GM18517 (cell line): ENCODE data around the gene TRAPPC4.
"Not testable (repeated sequence)": the region's sequence is repeated elsewhere in the genome, so short reads cannot be mapped to it uniquely, and the experiment has no call there.

Source experiments
- ATAC-seq: cut with Tn5 transposase; IDR thresholded peaks from one replicate; pipeline ENCODE4 v1.9.1; 2021; ENCODE audit warnings: mild to moderate bottlenecking, moderate library complexity; ENCODE audit not compliant: unreplicated experiment

Gene TRAPPC4

DNA sequence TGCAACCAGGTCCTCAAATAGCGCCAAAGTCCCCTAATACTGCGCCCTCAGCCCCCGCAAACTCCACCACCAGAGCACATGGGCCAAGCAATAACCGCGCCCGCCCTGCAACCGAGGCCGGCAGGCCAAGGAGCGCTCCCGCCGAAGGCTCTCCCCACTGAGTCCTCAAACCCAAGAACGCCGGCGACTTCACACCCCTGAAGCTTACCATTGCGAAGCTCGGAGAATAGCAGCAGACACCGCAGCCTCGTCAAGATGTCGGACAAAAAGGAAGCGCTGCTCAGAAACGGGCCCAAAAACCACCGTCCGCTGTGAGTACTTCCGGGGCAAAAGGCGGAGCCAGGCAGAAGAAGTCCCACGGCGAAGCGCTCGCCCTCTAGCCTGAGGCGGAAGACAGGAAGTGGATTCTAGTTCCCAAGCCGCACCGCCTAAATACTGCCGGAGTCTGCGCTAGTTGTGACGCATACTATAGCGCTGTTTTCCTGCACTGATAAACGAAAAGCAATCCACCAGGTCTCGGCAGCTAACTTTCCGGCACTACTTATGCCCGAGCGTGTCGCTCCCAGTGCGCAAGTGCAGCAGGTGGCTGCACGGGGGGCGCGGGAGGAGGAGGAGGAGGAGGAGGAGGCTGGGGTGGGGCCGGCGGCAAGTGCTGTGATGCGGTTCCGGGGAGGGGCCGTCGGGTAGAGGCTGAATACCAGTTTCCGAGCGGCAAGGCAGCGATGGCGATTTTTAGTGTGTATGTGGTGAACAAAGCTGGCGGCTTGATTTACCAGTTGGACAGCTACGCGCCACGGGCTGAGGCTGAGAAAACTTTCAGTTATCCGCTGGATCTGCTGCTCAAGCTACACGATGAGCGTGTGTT, at the start of gene TRAPPC4, which contains the start of gene RPS25:
Gene TRAPPC4 (plus strand): TSS at position 693 of the 865 bp plus-strand sequence. CDS start 30 bp downstream, at position 723.
Gene RPS25 (minus strand): TSS at position 270 of the 865 bp plus-strand sequence. CDS start 59 bp downstream, at position 211.
- ATAC-seq, result peak; percentile 83

GRCh38 chr11:118969508-118969907, 49.1 kb upstream of the TRAPPC4 start:
- not testable (repeated sequence) for ATAC-seq

GRCh38 chr11:118971646-118972045, 46.9 kb upstream of the TRAPPC4 start, which contains the start of gene FOXR1:
FOXR1 (plus strand) TSS chr11:118971761; CDS start chr11:118971932, 171 bp downstream.
- ATAC-seq, result no peak

GRCh38 chr11:118973985-118974384, 44.6 kb upstream of the TRAPPC4 start:
- ATAC-seq, result no peak

GRCh38 chr11:118975771-118976709, 42.5 kb upstream of the TRAPPC4 start:
- no peak for ATAC-seq

GRCh38 chr11:118979434-118979833, 39.1 kb upstream of the TRAPPC4 start:
- no peak for ATAC-seq

DNA sequence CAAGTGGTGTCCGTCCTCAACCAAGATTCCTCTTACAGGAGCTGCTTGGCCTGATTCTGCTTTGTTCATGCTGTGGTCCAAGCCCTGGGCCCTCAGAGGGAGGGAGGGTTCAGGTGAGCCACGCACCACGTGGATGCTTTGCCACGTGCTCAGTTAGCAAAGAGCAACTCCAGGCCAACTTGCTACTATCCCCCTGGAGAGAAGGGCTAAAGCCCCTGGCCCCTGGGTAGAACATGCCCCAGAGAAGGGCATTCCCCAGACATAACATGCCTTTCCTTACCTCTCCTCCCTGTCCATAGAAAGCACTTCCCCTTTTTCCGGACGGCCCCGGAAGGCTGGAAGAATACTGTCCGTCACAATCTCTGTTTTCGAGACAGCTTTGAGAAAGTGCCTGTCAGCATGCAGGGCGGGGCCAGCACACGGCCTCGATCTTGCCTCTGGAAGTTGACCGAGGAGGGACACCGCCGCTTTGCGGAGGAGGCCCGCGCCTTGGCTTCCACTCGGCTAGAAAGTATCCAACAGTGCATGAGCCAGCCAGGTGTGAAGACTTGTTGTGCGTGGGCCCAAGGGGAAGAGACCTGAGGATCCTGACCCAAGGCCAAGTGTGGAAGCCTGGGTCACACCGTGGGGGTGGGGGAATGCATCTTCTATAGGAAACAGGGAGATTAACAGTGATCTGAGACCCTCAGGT, 38.2 kb upstream of the TRAPPC4 start:
- ATAC-seq, result no peak

GRCh38 chr11:118984337-118984736, 34.2 kb upstream of the TRAPPC4 start:
- not testable (repeated sequence) for ATAC-seq

DNA sequence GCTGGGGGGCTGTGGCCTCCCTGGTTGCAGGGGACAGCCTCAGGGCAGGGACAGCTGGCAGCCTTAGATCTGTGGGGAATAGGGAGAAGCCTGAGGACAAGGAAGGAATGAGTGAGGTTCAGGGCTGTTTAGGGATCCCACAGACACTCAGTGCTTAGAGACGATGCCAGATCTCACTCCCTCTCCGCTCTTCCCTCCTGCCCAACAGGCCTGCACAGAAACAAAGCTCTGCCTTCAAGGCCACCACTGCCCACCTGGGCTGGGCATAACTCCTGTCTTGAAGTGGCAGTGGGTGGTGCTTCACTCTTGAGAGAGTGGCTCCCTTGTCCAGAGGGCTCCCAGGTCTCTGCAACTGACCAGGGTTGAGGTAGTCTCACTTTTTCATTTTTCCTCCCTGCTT, 33.7 kb upstream of the TRAPPC4 start:
- no peak for ATAC-seq

DNA sequence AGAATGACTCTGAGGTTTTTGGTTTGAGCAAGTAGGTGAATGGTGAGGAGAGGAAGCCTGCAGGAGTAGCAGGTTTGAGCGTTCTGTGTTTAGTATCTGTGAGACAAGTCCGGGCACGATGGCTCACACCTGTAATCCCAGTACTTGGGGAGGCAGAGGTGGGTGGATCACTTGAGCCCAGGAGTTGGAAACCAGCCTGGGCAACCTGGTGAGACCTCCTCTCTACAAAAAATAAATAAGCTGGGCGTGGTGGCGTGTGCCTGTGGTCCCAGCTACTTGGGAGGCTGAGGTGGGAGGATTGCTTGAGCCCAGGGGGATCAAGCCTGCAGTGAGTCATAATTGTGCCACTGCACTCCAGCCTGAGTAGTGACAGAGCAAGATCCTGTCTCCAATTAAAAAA, 30.3 kb upstream of the TRAPPC4 start:
- ATAC-seq, result no peak

DNA sequence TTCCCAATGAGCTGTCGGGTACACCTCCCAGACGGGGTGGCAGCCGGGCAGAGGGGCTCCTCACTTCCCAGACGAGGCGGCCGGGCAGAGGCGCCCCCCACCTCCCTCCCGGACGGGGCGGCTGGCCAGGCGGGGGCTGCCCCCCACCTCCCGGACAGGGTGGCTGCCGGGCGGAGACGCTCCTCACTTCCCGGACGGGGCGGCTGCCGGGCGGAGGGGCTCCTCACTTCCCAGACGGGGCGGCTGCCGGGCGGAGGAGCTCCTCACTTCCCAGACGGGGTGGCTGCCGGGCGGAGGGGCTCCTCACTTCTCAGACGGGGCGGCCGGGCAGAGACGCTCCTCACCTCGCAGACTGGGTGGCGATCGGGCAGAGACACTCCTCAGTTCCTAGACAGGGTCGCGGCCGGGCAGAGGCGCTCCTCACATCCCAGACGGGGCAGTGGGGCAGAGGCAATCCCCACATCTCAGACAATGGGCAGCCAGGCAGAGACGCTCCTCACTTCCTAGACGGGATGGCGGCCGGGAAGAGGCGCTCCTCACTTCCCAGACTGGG, 27.0 kb upstream of the TRAPPC4 start:
- ATAC-seq, result not testable (repeated sequence)

DNA sequence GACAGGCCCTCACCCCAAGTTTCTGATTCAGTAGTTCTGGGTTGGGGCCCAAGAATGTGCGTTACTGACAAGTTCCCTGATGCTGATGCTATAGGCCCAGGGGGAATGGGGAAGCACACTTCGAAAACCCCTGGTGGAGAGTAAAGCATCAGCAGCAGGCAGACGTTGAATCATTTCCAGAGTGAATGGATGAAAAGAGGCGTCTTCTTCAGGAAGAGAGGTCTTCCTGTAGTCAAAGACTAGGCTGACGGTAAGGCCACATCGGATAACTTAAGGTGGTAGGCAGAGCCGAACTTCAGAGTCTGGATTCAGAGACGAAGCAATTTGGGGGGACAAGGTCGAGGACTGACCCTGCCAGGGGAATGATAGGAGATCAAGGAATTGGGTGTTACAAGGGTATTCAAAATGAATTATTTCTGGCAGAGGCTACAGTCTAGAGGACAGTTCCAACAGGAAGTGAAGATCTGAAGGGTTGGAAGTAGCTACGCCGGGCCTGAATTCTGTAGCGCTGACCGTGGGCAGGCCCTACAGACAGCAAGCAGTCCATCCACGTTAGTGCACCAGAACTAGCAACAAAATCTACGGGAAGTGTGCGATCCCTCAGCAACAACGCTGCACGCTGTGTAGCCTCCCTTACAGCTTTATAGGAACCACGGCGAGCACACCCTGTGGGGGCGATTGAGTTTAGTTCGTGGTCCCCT, 21.5 kb upstream of the TRAPPC4 start:
- ATAC-seq, result peak; percentile 13

DNA sequence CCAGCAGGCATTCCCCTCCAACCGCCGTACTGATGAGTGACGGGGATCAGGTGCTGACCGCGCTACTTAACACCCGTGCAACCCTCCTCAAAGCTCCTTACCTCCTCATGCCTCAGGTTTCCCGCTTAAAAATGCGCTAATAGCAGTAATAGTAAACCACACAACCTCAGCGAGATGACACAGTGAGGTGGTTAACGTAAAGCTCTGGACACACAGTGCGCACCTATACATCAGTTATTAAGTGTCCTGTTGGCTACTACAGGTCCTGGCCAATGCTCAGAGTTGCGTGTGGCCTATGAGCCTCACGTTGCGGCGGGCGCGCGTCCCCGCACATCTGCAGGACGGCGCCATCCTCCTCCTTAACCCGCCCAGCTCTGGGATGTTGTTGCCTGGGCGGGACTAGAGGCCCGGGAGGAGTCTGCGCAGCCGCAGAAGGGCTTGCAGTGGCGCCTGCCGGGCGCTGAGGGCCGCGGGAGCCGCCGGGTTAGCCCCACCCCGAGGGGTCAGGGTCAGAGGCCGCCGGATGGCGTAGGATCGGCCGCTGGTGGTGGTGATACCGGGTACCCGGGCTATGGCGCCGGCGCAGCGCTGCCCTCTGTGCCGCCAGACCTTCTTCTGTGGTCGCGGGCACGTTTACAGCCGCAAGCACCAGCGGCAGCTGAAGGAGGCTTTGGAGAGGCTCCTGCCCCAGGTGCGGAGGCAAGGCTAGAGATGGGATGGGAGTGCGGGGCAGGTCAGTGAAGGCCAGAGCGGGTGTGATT, 20.8 kb upstream of the TRAPPC4 start, which contains the start of gene CENATAC:
Gene CENATAC (plus strand): TSS at position 512 of the 761 bp plus-strand sequence. CDS start 60 bp downstream, at position 572.
- ATAC-seq, result peak; percentile 84

DNA sequence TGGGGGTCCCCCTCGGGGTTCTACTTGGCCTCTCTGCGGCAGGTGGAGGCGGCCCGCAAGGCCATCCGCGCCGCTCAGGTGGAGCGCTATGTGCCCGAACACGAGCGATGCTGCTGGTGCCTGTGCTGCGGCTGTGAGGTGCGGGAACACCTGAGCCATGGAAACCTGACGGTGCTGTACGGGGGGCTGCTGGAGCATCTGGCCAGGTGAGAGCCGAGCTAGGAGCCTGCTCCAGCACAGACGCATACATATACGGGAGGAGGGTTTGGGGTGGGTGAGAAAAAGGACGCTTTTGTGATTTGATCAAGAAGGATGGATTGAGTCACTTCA, 20.2 kb upstream of the TRAPPC4 start:
- no peak for ATAC-seq

DNA sequence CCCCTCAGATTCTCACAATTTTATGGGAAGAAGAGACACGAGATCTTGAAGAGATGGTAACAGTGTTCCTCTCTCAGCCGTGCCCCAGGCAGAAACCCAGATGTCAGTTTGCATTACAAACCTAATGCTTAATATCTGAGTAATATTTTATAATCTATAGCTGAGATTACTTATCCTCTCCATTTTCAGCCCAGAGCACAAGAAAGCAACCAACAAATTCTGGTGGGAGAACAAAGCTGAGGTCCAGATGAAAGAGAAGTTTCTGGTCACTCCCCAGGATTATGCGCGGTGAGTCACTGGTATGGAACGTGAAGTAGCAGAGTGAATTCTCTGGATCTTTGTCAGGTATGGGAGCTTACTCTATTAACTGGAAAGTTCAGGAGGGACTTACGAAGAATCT, 19.7 kb upstream of the TRAPPC4 start:
- ATAC-seq, result no peak

GRCh38 chr11:119000906-119001305, 17.7 kb upstream of the TRAPPC4 start:
- ATAC-seq, result no peak

DNA sequence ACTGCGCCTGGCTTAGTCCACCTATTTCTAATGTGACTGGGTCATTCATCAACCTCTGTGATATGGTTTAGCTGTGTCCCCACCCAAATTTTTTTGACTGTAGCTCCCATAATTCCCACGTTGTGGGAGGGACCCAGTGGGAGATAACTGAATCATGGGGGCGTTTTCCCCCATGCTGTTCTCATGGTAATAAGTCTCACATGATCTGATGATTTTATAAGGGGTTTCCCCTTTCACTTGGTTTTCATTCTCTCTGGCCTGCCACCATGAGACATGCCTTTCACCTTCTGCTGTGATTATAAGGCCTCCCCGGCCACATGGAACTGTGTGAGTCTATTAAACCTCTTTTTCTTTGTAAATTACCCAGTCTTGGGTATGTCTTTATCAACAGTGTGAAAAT, 11.9 kb upstream of the TRAPPC4 start:
- no peak for ATAC-seq

- no peak for ATAC-seq
Measured at GRCh38 chr11:119011476-119012053, 7.0 kb upstream of the TRAPPC4 start.
